ENCODE data around the gene GPC3. TPM values are rescaled to one million over a fixed set of nuclear protein-coding genes. Genes with fewer than 3 reads are reported as not detected.

Gene GPC3
- total RNA-seq, 6 experiments from 2014 or later = not detected

DNA sequence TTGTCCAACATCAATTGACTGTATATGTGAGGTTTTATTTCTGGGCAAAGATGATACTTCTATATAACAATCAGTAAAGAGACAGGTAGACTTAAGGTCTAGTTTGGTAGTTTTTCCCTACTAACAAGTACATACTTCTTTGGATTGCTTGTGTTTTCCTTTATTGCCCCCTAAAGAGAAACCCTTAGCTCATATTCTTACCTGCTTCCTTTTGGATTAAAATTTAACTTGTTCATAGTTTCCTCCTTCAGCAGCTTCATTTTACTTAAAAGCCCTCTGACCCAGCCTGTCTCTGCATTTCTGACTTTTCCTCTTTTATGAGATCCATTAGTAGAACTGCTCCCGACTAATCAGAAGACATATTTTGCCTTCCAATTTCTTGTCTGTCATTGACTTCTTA, 494.4 kb downstream of the GPC3 start:
- Mint-ChIP-seq H3K27ac (no peak overlapping the region), H3K27me3 (ENCODE audit: insufficient read depth) (no peaks in the 10 kb centered on the region), H3K4me1 (ENCODE audit: low read depth) (no peaks in the 10 kb centered on the region), H3K4me3 (no peak overlapping the region), H3K36me3 (ENCODE audit: low read depth) (no peaks in the 10 kb centered on the region), H3K9me3 (no peaks in the 10 kb centered on the region)
- DNase-seq = no peak
- TF ChIP-seq, protein P1, sequence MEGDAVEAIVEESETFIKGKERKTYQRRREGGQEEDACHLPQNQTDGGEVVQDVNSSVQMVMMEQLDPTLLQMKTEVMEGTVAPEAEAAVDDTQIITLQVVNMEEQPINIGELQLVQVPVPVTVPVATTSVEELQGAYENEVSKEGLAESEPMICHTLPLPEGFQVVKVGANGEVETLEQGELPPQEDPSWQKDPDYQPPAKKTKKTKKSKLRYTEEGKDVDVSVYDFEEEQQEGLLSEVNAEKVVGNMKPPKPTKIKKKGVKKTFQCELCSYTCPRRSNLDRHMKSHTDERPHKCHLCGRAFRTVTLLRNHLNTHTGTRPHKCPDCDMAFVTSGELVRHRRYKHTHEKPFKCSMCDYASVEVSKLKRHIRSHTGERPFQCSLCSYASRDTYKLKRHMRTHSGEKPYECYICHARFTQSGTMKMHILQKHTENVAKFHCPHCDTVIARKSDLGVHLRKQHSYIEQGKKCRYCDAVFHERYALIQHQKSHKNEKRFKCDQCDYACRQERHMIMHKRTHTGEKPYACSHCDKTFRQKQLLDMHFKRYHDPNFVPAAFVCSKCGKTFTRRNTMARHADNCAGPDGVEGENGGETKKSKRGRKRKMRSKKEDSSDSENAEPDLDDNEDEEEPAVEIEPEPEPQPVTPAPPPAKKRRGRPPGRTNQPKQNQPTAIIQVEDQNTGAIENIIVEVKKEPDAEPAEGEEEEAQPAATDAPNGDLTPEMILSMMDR (IDR thresholded peaks at IDR 0.05) = no peak
